HG03378 (cell line): ENCODE results near the gene PCLAF.
"Not testable (repeated sequence)": the region's sequence is repeated elsewhere in the genome, so short reads cannot be mapped to it uniquely, and the experiment has no call there.

Experiments used
- ATAC-seq: cut with Tn5 transposase; IDR thresholded peaks from one replicate; pipeline ENCODE4 v1.9.1; 2021; ENCODE audit warnings: mild to moderate bottlenecking, moderate library complexity; ENCODE audit not compliant: unreplicated experiment

PCLAF gene, protein sequence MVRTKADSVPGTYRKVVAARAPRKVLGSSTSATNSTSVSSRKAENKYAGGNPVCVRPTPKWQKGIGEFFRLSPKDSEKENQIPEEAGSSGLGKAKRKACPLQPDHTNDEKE

DNA sequence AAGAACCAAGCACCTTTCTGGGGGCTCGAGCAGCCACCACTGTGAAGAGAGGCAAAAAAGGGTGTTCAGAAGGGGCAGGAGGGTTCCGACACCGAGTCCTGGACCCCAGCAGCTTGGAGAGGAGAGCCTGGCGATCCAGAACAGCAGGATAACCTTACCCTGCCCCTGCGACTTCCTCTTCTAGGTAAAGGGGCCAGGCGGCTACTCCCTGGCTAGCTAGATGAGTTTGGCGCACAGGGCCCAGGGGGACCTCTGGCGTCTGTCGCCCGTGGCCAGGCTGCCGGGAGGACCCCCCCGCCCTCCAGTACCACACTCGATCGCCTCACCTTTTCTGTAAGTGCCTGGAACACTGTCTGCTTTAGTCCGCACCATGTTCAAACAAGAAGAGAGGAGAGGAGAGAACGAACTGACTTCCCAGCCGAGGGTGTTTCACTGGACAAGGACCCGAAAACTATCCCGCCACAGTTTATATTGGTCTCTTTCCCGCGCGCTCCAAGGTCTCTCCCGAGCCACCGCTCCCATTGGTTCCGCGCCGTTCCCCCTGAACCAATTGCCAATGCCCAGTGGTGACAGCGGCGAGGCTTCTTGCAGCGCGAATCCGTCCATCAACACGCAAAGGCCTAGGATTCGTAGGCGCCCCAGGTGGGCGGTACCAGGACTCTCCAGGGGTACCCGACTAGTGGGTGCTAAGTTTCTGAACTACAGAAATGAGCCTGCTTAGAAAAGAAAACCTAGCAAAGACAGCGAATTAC lies at the start of gene PCLAF:
Gene PCLAF (minus strand): TSS at position 442 of the 752 bp plus-strand sequence. CDS start 70 bp downstream, at position 372.
- ATAC-seq = peak; percentile 88

DNA sequence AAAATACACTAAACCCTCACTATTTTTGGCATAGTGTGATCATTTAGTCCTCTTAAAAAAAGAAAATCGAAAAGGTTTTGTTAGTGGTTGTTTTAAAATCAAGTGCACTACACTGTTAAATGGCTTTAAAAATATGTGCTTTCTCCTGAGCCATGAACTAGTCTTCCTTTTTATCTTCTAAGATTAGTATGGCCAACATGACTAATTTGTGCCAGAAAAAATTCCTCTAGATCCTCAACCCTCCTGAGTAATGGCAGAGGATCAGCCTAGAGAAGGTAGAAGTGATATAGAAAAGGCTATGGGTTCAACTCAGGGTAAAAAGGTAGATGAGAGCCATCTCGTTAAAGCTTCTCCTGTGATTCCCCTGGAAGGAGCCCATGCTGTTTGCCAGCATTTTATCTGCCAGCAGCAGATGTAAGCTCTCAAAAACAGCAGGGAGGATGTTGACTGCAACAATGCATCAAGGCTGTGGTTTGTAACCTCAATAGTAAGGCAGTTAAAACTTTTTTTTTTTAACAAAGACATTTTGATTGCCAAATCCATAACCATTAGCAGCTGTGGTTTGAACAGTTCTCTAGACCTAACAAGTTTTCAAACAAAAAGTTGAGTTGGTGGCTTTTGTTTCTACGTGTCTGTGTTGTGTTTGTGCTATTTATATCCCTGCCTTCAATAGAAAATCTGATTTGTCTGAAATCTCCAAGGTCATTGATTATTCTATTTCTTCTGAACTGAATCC lies 48.9 kb upstream of the PCLAF start:
- no peak for ATAC-seq

DNA sequence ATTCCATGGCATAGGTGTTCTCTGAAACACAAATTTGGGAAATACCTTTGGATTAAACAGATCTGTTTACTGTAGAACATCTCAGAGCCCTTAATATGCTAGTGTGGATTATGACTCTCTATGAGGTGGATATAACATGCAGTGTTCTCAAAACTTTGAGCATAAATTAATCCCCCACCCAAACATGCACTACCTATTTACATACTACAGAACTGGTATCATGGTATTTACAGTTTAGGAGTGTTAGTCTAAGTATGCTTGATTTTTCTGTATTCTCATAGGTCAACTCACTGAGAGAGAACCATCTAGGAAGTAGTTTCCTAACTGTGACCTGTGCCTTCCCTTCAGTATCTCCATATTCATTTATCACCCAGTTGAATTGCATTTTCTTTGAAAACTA lies 48.2 kb upstream of the PCLAF start:
- ATAC-seq = no peak

DNA sequence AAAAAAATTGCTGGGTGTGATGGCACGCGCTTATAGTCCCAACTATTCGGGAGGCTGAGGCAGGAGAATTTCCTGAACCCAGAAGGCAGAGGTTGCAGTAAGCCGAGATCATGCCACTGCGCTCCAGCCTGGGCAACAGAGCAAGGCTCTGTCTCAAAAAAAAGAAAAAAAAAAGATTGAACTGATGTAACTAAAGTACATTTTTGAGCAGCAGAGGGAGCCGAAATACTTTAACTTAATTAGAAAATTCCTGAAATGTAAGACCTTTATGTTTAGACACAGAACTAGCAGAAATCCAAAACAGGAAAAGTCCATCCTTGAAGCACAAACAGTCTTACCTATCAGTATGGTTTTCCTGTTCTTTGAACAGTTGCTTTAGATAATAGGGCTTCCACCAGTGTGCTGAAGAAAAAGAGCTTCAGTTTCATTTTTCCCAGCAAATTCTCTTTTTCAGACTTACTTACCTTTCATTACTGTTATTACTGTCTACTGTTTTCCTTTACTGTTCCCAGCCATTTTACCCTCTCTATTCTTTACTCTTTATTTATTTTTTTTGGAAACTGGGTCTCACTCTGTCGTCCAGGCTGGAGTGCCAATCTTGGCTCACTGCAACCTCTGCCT lies 45.7 kb upstream of the PCLAF start:
- ATAC-seq = no peak

DNA sequence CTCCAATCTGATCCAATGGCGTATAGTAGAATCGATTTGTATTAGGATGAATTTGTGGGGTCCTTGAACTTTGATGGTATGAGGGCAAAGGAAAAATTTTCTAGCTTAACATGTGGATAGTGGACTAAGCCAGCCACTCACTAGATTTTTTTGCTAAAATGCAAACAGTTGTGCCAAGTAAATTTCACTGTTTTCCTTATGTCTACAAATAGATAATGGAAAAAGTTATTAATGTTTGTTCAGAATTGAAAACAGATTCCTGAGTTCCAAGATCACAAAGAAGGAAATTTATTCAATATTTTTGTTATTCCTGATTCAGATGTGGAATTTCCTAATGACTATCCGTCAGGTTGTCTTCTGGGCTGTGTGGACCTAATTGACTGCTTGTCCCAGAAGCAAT lies 44.0 kb upstream of the PCLAF start:
- no peak for ATAC-seq

DNA sequence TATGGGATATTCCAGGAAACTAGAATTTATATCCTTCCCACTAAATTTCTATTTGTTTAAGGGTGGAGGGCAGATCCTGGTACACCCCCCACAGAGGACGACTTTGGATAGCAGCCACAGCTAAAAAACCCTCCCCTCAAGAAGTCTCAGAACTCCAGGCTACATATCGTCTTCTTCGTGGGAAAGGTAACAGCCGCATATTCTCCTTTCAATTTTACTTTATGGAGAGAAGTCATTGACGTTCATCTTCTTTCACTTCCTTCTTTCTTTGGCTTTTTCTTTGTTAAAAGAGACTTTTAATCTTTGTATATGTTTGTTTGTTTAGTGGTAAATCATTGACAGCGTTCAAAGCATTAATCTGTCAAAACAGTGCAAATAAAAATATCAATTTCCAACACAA lies 42.7 kb upstream of the PCLAF start:
- ATAC-seq = no peak

DNA sequence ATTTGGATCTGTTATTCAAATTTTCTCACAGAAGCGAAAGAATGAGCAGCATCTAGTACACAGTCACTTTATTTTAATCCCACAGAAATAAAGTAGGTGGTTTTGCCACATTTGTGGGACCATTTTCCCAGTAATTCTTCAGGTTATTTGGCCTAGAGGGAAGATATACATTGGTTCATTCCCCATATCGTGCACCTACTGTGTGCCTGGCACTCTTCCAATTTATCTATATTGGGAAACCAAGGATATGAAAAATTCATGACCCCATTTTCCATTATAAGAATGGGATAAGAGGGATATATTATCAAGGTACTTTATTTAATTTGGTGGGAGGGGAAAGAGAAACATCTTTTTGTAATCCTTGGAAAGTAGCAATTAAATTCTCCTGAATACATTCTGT lies 41.5 kb upstream of the PCLAF start:
- ATAC-seq = no peak

DNA sequence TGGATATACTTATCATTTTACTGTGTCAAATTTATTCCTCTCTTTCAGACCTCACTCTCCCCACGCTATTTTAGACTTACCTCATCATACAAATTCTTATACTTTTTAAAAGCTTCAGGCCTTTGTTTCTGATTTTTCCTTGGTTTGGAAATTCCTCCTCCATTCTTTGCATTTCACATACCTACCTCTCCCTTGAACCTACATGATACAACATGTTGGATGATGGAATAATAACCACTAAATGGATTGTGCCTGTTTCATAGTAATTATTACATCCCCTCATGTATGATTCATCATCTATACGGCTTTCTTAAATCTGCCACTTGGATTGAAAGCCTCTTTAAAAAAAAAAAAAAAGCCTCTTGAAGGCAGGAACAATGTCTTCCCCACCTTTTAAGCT lies 31.0 kb upstream of the PCLAF start:
- no peak for ATAC-seq

DNA sequence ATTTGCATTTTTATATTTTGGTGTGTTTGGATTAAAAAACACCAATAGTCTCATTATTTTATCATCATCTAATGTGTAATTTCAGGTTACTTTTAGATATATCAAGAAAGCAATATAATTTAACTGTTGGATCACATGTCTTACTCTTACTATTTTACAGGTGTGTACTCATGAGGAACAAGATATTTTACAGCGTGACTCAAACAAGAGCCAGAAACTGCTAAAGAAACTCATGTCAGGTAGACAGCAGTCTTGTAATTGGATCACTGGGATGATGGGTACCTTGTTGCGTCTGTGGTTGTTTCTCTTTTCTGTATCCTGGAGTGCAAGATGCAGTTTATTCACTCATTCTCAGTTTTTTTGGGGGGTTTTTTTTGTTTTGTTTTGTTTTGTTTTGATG lies 19.3 kb upstream of the PCLAF start:
- ATAC-seq = no peak

DNA sequence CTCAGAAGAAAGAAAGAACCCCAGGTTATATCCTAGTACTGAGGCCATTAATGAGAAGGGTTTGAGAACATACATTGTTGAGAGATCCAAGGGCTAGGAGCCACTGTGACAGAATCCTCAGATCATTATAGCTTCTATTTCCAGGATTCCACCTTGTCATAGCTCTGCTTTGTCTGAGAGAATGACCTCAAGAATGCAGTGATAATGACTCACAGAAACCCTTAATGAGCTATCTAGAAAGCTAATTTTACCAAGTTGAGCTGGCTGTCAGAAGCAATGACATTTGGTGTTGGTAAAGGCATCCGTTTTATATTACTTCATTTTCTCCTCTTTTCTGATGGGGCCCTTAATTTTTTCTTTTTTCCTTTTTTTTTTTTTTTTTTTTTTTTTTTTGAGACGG lies 17.3 kb upstream of the PCLAF start:
- ATAC-seq = no peak

DNA sequence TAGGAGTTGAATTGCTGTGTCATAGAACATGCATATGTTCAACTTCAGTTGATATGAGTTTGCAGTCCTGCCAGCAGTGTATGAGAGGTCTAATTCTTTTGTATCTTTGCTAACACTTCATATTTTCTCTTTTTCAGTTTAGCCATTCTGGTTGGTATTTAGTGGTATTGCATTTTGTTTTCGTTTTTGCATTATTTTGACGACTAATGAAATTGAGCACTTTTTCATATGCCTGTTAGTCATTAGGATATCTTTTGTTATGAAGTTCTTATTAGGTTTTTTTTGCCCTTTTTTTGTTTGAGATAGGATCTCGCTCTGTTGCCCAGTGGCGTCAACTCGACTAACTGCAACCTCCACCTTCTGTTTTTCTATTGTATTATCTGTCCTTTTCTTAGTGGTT lies 15.5 kb upstream of the PCLAF start:
- ATAC-seq = no peak

DNA sequence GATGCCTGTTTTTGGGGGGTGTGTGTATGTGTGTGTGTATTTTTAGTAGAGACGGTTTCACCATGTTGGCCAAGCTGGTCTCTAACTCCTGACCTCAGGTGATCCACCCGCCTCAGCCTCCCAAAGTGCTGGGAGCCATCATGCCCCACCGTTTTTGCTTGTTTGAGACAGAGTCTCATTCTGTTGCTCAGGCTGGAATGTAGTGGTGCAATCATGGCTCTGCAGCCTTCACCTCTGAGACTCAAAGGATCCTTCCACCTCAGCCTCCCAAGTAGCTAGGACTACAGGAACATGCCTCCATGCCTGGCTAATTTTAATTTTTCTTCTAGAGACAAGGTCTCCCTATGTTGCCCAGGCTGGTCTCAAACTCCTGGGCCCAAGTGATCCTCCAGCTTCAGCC lies 11.2 kb upstream of the PCLAF start:
- not testable (repeated sequence) for ATAC-seq

DNA sequence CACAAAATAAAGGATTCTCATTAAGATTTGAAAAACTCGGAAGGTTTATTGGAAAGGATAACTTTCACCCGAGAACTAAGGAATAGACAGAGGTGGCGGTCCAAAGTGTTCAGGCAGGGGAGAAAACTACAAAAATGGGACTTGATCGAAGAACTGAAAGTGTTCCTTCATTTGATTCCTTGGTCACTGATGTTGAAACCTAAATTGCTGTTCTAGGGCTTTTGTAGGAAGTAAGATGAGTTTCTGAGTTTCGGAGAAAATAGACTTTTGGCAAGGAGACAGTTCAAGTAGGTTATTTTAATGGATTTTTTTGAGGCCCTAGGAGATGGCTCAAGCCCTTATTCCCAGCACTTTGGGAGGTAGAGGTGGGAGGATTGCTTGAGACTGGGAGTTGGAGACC lies 7.8 kb upstream of the PCLAF start:
- ATAC-seq = no peak

DNA sequence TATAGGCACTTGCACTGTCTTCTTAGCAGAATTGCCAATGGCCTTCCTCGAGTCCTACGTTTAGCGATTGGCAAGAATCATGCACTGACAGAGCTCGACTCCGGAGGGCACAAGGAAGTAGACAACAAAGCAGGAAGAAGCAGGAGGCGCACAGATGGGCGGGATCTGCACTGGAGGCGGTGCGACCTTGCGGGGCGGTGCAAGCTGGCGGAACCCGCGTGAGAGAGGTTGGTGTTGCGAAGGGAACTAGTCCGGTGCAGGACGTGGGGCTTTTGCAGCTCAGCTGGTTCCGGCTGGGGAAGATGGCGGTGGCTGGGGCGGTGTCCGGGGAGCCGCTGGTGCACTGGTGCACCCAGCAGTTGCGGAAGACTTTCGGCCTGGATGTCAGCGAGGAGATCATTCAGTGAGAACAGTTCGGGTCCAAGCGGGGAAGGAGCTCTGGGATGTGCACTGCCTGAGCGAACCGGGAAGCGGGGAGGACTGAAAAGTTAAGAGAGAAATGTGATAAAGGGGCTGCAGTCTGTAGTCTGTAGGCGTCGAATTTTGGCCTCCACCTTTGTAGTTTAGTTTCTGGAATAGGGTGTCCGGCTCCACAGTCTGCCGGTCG lies 6.4 kb upstream of the PCLAF start, which contains the start of gene TRIP4:
Gene TRIP4 (plus strand): TSS at position 275 of the 607 bp plus-strand sequence. CDS start 28 bp downstream, at position 303.
- ATAC-seq = peak; percentile 90

DNA sequence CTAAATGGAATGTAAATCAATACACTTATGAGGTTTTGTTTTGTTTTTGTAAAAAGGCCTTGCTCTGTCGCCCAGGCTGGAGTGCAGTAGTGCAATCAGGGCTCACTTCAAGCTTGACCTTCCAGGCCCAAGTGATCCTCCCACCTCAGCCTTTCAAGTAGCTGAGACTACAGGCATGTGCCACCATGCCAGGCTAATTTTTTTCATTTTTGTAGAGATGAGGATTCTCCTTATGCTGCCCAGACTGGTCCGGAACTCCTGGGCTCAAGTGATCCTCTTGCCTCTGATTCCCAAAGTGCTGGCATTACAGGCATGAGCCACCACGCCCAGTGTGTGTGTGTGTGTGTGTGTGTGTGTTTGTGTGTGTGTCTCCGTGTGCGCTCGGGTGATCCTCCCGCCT lies 5.0 kb upstream of the PCLAF start:
- ATAC-seq = no peak

DNA sequence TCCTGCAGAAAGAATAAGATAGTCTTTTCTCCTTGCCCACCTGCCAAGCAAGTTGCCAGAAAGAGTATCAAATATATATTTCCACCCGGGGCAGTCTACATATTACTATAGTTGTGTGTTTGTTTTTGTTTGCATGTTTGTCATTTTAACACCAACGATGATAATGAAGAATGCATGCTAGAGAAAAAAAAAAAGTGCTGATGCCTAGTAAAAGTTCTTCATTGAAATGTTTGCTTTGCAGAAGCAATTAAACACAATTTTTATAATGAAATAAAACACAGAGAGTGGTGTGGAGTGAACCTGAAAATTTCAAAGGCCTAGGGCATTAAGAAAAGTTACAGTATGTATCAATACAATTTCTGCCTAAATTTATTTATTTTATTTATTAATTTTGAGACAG lies 2.5 kb upstream of the PCLAF start:
- ATAC-seq = no peak

DNA sequence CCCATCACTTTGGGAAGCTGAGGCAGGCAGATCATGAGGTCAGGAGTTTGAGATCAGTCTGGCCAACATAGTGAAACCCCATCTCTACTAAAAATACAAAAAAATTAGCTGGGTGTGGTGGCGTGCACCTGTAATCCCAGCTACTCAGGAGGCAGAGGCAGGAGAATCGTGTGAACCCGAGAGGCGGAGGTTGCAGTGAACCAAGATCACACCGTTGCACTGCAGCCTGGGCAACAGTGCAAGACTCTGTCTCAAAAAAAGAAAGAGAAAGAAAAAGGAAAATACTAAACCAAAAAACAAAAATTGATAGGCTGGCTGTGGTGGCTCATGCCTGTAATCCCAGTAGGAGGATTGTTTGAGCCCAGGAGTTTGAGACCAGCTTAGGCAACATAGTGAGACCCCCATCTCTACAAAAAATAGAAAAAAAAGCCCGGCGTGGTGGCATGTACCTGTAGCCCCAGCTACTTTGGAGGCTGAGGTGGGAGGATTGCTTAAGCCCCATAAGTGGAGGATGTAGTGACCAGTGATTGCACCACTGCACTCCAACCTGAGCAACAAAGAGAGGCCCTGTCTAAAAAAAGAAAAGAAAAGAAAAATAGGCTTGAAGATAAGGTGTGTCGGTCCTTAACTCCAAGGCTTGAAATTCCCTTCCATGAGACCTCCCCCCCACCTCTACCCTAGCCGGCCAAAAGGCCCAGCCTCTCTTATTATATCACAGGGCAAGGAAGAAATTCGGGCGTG lies 941 bp downstream of the PCLAF start:
- ATAC-seq = not testable (repeated sequence)

DNA sequence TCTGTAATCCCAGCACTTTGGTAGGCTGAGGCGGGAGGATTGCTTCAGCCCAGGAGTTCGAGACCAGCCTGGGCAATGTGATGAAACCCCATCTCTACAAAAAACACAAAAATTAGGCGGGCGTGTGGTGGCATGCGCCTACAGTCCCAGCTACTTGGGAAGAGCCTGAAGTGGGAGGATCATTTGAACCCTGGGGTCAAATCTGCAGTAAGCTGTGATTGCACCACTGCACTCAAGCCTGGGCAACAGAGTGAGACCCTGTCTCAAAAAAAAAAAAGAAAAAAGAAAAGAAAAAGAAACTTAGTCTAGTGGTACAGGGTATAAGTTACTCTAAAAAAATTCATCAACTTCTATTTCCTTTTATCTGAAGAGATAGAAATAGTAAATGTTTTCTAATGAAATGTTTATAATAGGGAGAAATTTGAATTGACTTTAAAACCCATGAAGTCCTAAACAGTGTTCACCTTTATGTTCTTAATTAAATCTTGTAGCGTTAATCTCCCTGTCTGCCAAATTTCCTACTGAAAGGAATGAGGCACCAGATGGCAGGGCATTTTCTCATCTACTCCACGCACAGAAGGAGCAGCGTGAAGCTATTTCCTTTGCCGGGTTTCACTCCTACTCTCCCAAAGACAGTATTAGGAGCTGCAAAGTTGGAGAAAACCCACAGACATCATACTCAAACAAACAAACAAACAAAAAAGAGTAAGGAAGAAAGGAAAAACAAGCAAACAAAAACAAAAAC lies 1.9 kb downstream of the PCLAF start:
- no peak for ATAC-seq

DNA sequence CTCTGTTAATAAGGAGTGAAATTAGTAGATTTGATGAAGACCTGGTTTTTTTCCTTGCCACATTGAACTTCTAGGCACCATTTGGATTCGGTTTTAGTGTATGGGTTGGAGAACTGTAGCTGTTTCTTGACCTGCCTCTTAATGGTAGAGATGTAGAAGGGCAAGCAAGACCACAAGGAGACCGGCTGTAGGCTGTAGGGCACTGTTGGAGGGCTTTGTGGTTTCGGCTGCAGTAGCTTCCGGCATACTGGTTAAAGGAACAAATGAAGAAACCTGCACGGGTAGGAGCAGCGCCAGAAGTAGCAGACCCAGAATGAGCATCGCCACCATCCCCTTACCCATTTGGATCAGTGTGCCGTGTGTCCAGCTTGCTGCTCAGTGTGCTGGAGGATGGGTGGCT lies 7.9 kb downstream of the PCLAF start:
- ATAC-seq = no peak

DNA sequence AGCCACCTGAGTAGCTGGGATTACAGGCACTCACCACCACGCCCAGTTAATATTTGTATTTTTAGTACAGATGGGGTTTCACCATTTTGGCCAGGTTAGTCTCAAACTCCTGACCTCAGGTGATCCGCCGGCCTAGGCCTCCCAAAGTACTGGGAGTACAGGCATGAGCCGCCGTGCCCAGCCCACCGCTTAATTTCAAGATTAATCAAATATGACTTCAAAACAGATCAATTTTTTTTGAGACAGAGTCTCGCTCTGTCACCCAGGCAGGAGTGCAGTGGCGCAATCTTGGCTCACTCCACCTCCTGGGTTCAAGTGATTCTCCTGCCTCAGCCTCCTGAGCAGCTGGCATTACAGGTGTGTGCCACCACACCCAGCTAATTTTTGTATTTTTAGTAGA lies 9.9 kb downstream of the PCLAF start:
- ATAC-seq = not testable (repeated sequence)
